ENCODE data around the gene RNF224.
"Not testable (repeated sequence)": the region's sequence is repeated elsewhere in the genome, so short reads cannot be mapped to it uniquely, and the experiment has no call there.

RNF224 gene

GRCh38 chr9:137237759-137238726 lies 10.7 kb downstream of the RNF224 start:
- DNase-seq (ENCODE audit: low read depth in 2 of 2, low spot score in 1 of 2): no peak

GRCh38 chr9:137239541-137240200 lies 12.4 kb downstream of the RNF224 start:
- DNase-seq (ENCODE audit: low read depth in 2 of 2, low spot score in 1 of 2): not testable (repeated sequence)

- DNase-seq (ENCODE audit: low read depth in 2 of 2, low spot score in 1 of 2): peak; percentile 46 to 58
These were observed 13.1 kb downstream of the RNF224 start for GRCh38 chr9:137240318-137240840.

- peak; percentile 94 to 96 for DNase-seq (ENCODE audit: low read depth in 2 of 2, low spot score in 1 of 2)
These were observed 13.7 kb downstream of the RNF224 start, which contains the start of gene TUBB4B for GRCh38 chr9:137240841-137241489. TUBB4B (plus strand) TSS chr9:137241287; CDS start chr9:137241361, 74 bp downstream.

GRCh38 chr9:137241490-137242268 lies 14.4 kb downstream of the RNF224 start:
- peak; percentile 41 to 66 for DNase-seq (ENCODE audit: low read depth in 2 of 2, low spot score in 1 of 2)

GRCh38 chr9:137242269-137243203 lies 15.2 kb downstream of the RNF224 start:
- no peak for DNase-seq (ENCODE audit: low read depth in 2 of 2, low spot score in 1 of 2)

GRCh38 chr9:137243266-137243625 lies 15.9 kb downstream of the RNF224 start:
- not testable (repeated sequence) for DNase-seq (ENCODE audit: low read depth in 2 of 2, low spot score in 1 of 2)

- no peak for DNase-seq (ENCODE audit: low read depth in 2 of 2, low spot score in 1 of 2)
These were observed 16.6 kb downstream of the RNF224 start for GRCh38 chr9:137243626-137244485.

GRCh38 chr9:137244486-137245449 lies 17.5 kb downstream of the RNF224 start:
- DNase-seq (ENCODE audit: low read depth in 2 of 2, low spot score in 1 of 2): no peak

- DNase-seq (ENCODE audit: low read depth in 2 of 2, low spot score in 1 of 2): no peak
These were observed 18.4 kb downstream of the RNF224 start for GRCh38 chr9:137245450-137246421.

GRCh38 chr9:137247135-137247915 lies 20.0 kb downstream of the RNF224 start:
- DNase-seq (ENCODE audit: low read depth in 2 of 2, low spot score in 1 of 2): no peak

- DNase-seq (ENCODE audit: low read depth in 2 of 2, low spot score in 1 of 2): no peak
These were observed 20.5 kb downstream of the RNF224 start for GRCh38 chr9:137247916-137248175.

GRCh38 chr9:137250329-137251193 lies 23.3 kb downstream of the RNF224 start:
- DNase-seq (ENCODE audit: low read depth in 2 of 2, low spot score in 1 of 2): no peak

- no peak for DNase-seq (ENCODE audit: low read depth in 2 of 2, low spot score in 1 of 2)
These were observed 23.8 kb downstream of the RNF224 start, which contains the start of gene STPG3 for GRCh38 chr9:137251194-137251461. STPG3 (plus strand) TSS chr9:137251286; CDS start chr9:137251287, 1 bp downstream.
